Left lung (tissue), 10 donors: Measurements from ENCODE around the gene CREB5. TPM values are rescaled to one million over a fixed set of nuclear protein-coding genes. Genes with fewer than 3 reads are reported as not detected.

Experiments
- ATAC-seq: fragments of 200-7000 bp; cut with Tn5 transposase; one replicate; pipeline ENCODE4 v1.9.1; 2020; ENCODE audit warnings: moderate library complexity
- DNase-seq, 4 donors: peaks; one replicate each; pipeline ENCODE4 v3.0.0-alpha.2; 2013 to 2020
- H3K27ac ChIP-seq, 2 donors: fragments of 200-600 bp; sonication (generic) in 1 of 2; one replicate each; pipeline versions ENCODE4 v1.5.0 to v1.8.0; 2020 to 2021
- H3K27me3 ChIP-seq, 2 donors: fragments of 200-600 bp; sonication (generic) in 1 of 2; one replicate each; pipeline versions ENCODE4 v1.5.0 to v1.8.0; 2020 to 2021
- H3K36me3 ChIP-seq, 2 donors: fragments of 200-600 bp; sonication (generic) in 1 of 2; one replicate each; pipeline versions ENCODE4 v1.5.0 to v1.8.0; 2020 to 2021
- H3K4me1 ChIP-seq, 2 donors: fragments of 200-600 bp; one replicate each; pipeline ENCODE4 v1.8.0; 2021
- H3K4me3 ChIP-seq, 2 donors: fragments of 200-600 bp; sonication (generic) in 1 of 2; one replicate each; pipeline versions ENCODE4 v1.5.0 to v1.8.0; 2020 to 2021; ENCODE audit warnings: mild to moderate bottlenecking in 1 of 2
- H3K9me3 ChIP-seq, 2 donors: fragments of 200-600 bp; sonication (generic) in 1 of 2; one replicate each; pipeline versions ENCODE4 v1.5.0 to v1.8.0; 2020 to 2021
- CTCF ChIP-seq, 2 donors: fragments of 200-600 bp; sonication (generic) in 1 of 2; IDR thresholded peaks; one replicate each; pipeline versions ENCODE4 v1.5.0 to v1.8.0; 2021; ENCODE audit warnings: antibody characterized with exemption in 2 of 2
- intact Hi-C, 2 donors: fragments of 100-400 bp; cut with DNase I; formaldehyde crosslinking; loops; one replicate each; pipeline versions ENCODE4 v1.11.2 to v1.14.2; 2022
- polyA plus RNA-seq, 6 donors: library from polyadenylated mRNA; unstranded; fragments of 120-200 nt; gene quantifications; one replicate each; pipeline ENCODE4 v1.2.1, GENCODE V29; 2013; ENCODE audit not compliant: insufficient read length in 6 of 6
- total RNA-seq, 2 donors: library from RNA; stranded (reverse); fragmentation: NEBNext Ultra II Directional; extraction: Animal tissue kit (Norgen Biotek cat#: 25700); gene quantifications; one replicate each; pipeline ENCODE4 v1.2.1, GENCODE V29; 2021
- donor health status: DM: no; HTN: yes; CAD: no.
- donor health status: DM: no; HTN: no; CAD: no.

The CREB5 gene
- total and polyA plus RNA-seq, 8 donors: 6.6 to 19.9 (median 15.7) TPM

- Histone ChIP-seq H3K36me3 (no peaks in the 10 kb centered on the region), H3K4me3 (no peak overlapping the region), H3K27ac (no peak overlapping the region), H3K27me3 (no peaks in the 10 kb centered on the region), H3K9me3 (no peaks in the 10 kb centered on the region), H3K4me1 (no peaks in the 10 kb centered on the region)
- DNase-seq: no peak
- no peak for TF ChIP-seq CTCF (IDR thresholded peaks at IDR 0.05)
- intact Hi-C loops: no loop called here
- ATAC-seq: no peak
Measured at GRCh38 chr7:28649811-28650210, 237.5 kb downstream of the CREB5 start.

- no peak overlapping the region for H3K27ac ChIP-seq
- no peaks in the 10 kb centered on the region for H3K27me3 ChIP-seq
- intact Hi-C loops: no loop called here
- H3K36me3 ChIP-seq: no peaks in the 10 kb centered on the region
- peaks cover 0 to 2% of the 10 kb centered on the region in 2 donors for H3K9me3 ChIP-seq
- ATAC-seq: no peak
- TF ChIP-seq CTCF (IDR thresholded peaks at IDR 0.05): no peak
- H3K4me3 ChIP-seq: no peak overlapping the region
- no peak for DNase-seq
- no peaks in the 10 kb centered on the region for H3K4me1 ChIP-seq
Measured at GRCh38 chr7:28654110-28654509, 241.8 kb downstream of the CREB5 start.

GRCh38 chr7:28656529-28656928, 244.2 kb downstream of the CREB5 start:
- Histone ChIP-seq H3K4me1 (no peaks in the 10 kb centered on the region), H3K9me3 (peaks cover 0 to 18% of the 10 kb centered on the region in 2 donors), H3K4me3 (no peak overlapping the region), H3K27ac (no peak overlapping the region), H3K27me3 (no peaks in the 10 kb centered on the region), H3K36me3 (no peaks in the 10 kb centered on the region)
- intact Hi-C loops: no loop called here
- DNase-seq (no peak), ATAC-seq (no peak)
- TF ChIP-seq CTCF (IDR thresholded peaks at IDR 0.05): no peak

- intact Hi-C loops: no loop called here
- ATAC-seq: no peak
- no peak overlapping the region for H3K4me3 ChIP-seq
Measured at GRCh38 chr7:28658381-28658780, 246.1 kb downstream of the CREB5 start.

GRCh38 chr7:28660132-28660531, 247.8 kb downstream of the CREB5 start:
- Histone ChIP-seq H3K4me3 (no peak overlapping the region), H3K27me3 (no peaks in the 10 kb centered on the region), H3K27ac (no peak overlapping the region), H3K4me1 (no peaks in the 10 kb centered on the region), H3K36me3 (no peaks in the 10 kb centered on the region), H3K9me3 (peaks cover 0 to 18% of the 10 kb centered on the region in 2 donors)
- intact Hi-C loops: no loop called here
- ATAC-seq: no peak
- no peak for DNase-seq
- no peak for TF ChIP-seq CTCF (IDR thresholded peaks at IDR 0.05)

More at GRCh38 chr7:28658381-28658780, 246.1 kb downstream of the CREB5 start:
- Histone ChIP-seq H3K4me1 (no peaks in the 10 kb centered on the region), H3K27me3 (no peaks in the 10 kb centered on the region), H3K9me3 (peaks cover 0 to 18% of the 10 kb centered on the region in 2 donors), H3K36me3 (no peaks in the 10 kb centered on the region), H3K27ac (no peak overlapping the region)
- TF ChIP-seq CTCF (IDR thresholded peaks at IDR 0.05): no peak
- DNase-seq: no peak
